Osteoblast (primary cell): Measurements from ENCODE around the gene ADAMTS16. TPM values are rescaled to one million over a fixed set of nuclear protein-coding genes. Genes with fewer than 3 reads are reported as not detected.

Experiments used
- DNase-seq: peaks from one replicate; pipeline ENCODE4 v3.0.0; 2011; ENCODE audit warnings: low spot score, mixed read lengths; ENCODE audit not compliant: insufficient read length; ENCODE audit errors: missing footprints
- H2AFZ ChIP-seq: 2 replicates; pipeline ENCODE4 v1.6.0; 2011; ENCODE audit warnings: mild to moderate bottlenecking, low read length
- H3K27ac ChIP-seq: 2 replicates; pipeline ENCODE4 v1.5.1; 2011; ENCODE audit warnings: mild to moderate bottlenecking, low read depth, low read length, moderate library complexity
- H3K27me3 ChIP-seq: 2 replicates; pipeline ENCODE4 v1.6.0; 2012; ENCODE audit warnings: mild to moderate bottlenecking, control low read depth, inconsistent platforms, low read length, moderate library complexity; ENCODE audit not compliant: insufficient read depth
- H3K36me3 ChIP-seq: 2 replicates; pipeline ENCODE4 v1.5.1; 2011; ENCODE audit warnings: mild to moderate bottlenecking, low read length, control low read depth, moderate library complexity; ENCODE audit not compliant: insufficient read depth
- H3K4me1 ChIP-seq: 2 replicates; pipeline ENCODE4 v1.5.1; 2011; ENCODE audit warnings: mild to moderate bottlenecking, low read length, control low read depth, moderate library complexity; ENCODE audit not compliant: insufficient read depth
- H3K4me2 ChIP-seq: 2 replicates; pipeline ENCODE4 v1.6.0; 2011; ENCODE audit warnings: mild to moderate bottlenecking, low read length; ENCODE audit not compliant: insufficient read depth
- H3K4me3 ChIP-seq: fragments of 200-600 bp; sonication (generic); 3 replicates; pipeline ENCODE4 v1.5.1; 2012; ENCODE audit warnings: mild to moderate bottlenecking, low read length, inconsistent platforms; ENCODE audit not compliant: insufficient read depth
- H3K79me2 ChIP-seq: 2 replicates; pipeline ENCODE4 v1.6.0; 2012; ENCODE audit warnings: mild to moderate bottlenecking, low read length, control low read depth, inconsistent platforms; ENCODE audit not compliant: insufficient read depth
- H3K9me3 ChIP-seq: 2 replicates; pipeline ENCODE4 v1.5.1; 2011; ENCODE audit warnings: low read depth, low read length, control low read depth
- H4K20me1 ChIP-seq: 2 replicates; pipeline ENCODE4 v1.6.0; 2012; ENCODE audit warnings: mild to moderate bottlenecking, low read length, control low read depth; ENCODE audit not compliant: insufficient read depth
- total RNA-seq: library from RNA; depleted of rRNA; stranded (reverse); fragments of >200 nt; gene quantifications from 2 replicates; pipeline ENCODE4 v1.2.3, GENCODE V29; 2012
- TF ChIP-seq, protein P1 (sequence below): IDR thresholded peaks from 2 replicates; pipeline ENCODE4 v1.5.1; 2011; ENCODE audit warnings: mild to moderate bottlenecking, low read depth, low read length, moderate library complexity; ENCODE audit errors: extremely low read depth

Gene ADAMTS16
- total RNA-seq, 1 donor = 1.4 TPM

DNA sequence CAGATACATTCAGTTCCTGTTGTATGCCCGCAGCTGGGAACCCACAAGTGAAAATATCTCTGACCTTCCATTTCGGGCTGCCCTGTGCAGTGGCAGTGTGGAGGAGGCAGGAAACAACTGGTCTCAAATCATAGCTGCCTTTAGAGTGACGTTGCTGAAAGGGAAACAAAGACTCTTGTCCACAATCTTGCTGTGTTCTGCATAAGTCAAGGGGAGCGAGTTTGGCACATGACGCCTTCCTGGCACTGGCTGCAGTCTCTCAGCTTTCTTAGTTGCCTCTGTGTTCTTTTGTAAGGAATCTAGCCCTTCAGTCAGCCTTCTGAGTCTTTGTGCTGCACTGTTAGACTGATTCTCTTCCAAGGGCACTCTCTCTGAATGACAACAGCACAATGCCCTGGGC is 24.0 kb downstream of the ADAMTS16 start:
- TF ChIP-seq, protein P1, sequence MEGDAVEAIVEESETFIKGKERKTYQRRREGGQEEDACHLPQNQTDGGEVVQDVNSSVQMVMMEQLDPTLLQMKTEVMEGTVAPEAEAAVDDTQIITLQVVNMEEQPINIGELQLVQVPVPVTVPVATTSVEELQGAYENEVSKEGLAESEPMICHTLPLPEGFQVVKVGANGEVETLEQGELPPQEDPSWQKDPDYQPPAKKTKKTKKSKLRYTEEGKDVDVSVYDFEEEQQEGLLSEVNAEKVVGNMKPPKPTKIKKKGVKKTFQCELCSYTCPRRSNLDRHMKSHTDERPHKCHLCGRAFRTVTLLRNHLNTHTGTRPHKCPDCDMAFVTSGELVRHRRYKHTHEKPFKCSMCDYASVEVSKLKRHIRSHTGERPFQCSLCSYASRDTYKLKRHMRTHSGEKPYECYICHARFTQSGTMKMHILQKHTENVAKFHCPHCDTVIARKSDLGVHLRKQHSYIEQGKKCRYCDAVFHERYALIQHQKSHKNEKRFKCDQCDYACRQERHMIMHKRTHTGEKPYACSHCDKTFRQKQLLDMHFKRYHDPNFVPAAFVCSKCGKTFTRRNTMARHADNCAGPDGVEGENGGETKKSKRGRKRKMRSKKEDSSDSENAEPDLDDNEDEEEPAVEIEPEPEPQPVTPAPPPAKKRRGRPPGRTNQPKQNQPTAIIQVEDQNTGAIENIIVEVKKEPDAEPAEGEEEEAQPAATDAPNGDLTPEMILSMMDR = no peak
- Histone ChIP-seq H3K27ac (no peak overlapping the region), H2AFZ (no peak overlapping the region), H3K36me3 (no peaks in the 10 kb centered on the region), H3K79me2 (no peaks in the 10 kb centered on the region), H4K20me1 (no peaks in the 10 kb centered on the region), H3K9me3 (no peaks in the 10 kb centered on the region), H3K27me3 (no peaks in the 10 kb centered on the region), H3K4me3 (no peak overlapping the region), H3K4me2 (peak overlapping the region; percentile 16), H3K4me1 (peaks cover 22% of the 10 kb centered on the region)
- DNase-seq = no peak

DNA sequence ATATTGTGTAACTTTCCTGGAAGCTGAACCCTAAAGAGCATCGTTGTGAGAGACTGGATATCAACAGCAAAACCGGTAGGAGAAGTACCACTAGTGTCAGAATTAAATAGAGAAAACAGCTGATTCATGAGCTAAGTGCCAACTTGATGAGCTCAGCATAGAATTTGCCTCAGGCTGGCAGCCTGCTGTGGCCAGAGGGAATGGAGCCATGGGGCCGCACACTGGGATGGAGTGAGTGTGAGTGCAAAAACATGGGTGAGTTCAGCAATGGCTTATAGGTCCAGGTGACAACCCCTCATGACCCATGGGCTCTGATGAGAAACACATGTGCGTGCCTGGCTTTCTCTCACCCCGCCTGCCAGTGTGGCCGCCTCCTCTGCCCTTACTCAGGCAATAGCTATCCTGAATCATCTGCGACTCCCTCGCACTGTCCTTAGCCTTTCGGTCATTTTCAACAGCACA is 25.4 kb downstream of the ADAMTS16 start:
- no peaks in the 10 kb centered on the region for H3K79me2 ChIP-seq
- TF ChIP-seq, protein P1 = no peak
- no peaks in the 10 kb centered on the region for H3K27me3 ChIP-seq
- peaks cover 22% of the 10 kb centered on the region for H3K4me1 ChIP-seq
- no peak for DNase-seq
- H3K9me3 ChIP-seq = no peaks in the 10 kb centered on the region
- H3K36me3 ChIP-seq = no peaks in the 10 kb centered on the region
- H2AFZ ChIP-seq = no peak overlapping the region
- H4K20me1 ChIP-seq = no peaks in the 10 kb centered on the region
- H3K4me3 ChIP-seq = peak overlapping the region; percentile 16
- peak overlapping the region; percentile 44 for H3K4me2 ChIP-seq
- H3K27ac ChIP-seq = no peak overlapping the region

DNA sequence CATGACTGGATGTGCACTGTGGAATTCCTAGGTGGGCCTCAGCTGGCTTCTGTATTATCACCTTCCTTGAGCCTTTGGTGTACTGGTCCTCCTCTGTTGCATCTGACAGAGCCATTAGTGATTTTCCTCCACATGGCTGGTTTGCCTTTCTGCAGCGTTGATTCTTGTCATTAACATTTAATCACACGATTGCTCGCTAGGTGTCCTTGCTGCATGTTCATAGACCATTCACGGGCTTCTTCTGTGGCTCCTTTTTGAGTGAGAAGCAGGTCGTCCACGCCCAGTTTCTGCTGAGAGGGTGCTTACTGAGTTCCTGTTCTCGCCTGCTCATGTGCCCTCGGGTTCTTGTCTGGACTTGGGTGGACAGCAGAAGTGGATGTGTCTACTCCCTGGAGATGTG is 29.3 kb downstream of the ADAMTS16 start:
- H3K79me2 ChIP-seq = no peaks in the 10 kb centered on the region
- H4K20me1 ChIP-seq = no peaks in the 10 kb centered on the region
- H2AFZ ChIP-seq = no peak overlapping the region
- no peaks in the 10 kb centered on the region for H3K27me3 ChIP-seq
- DNase-seq = no peak
- peaks cover 22% of the 10 kb centered on the region for H3K4me1 ChIP-seq
- no peak overlapping the region for H3K27ac ChIP-seq
- H3K4me2 ChIP-seq = no peak overlapping the region
- TF ChIP-seq, protein P1 = no peak
- H3K4me3 ChIP-seq = no peak overlapping the region
- H3K36me3 ChIP-seq = no peaks in the 10 kb centered on the region
- no peaks in the 10 kb centered on the region for H3K9me3 ChIP-seq

DNA sequence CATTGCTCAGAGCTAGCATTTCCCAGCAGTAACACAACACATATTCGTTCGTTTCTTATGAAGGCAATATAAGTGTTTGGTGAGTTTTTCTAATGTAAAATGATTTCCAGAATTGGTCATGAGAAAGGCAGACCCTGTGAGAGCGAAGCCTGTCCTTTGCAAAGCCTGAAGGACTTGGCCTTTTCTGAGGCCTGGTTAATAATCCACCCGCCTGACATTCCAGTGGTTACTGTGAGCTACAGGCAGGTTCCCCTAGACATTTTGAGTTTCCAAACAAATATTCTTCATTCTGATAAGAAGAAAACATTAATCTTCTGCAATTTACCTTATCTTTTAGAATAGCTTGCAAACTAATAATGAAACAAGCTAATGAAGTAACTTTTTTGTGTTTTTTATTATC is 38.0 kb downstream of the ADAMTS16 start:
- no peak overlapping the region for H3K4me3 ChIP-seq
- no peaks in the 10 kb centered on the region for H3K9me3 ChIP-seq
- DNase-seq = no peak
- H3K4me1 ChIP-seq = no peaks in the 10 kb centered on the region
- H3K27ac ChIP-seq = no peak overlapping the region
- TF ChIP-seq, protein P1 = no peak
- H2AFZ ChIP-seq = no peak overlapping the region
- no peaks in the 10 kb centered on the region for H3K79me2 ChIP-seq
- no peaks in the 10 kb centered on the region for H4K20me1 ChIP-seq
- no peaks in the 10 kb centered on the region for H3K36me3 ChIP-seq
- no peaks in the 10 kb centered on the region for H3K27me3 ChIP-seq
- no peak overlapping the region for H3K4me2 ChIP-seq
